VCaP (cell line): ENCODE measurements around the gene DOCK4.

Source experiments
- H3K27ac ChIP-seq: fragments of 450-650 bp; 2 replicates; pipeline ENCODE4 v1.5.1; 2017
- CTCF ChIP-seq: fragments of 450-650 bp; conservative IDR thresholded peaks from 2 replicates; pipeline ENCODE4 v1.5.1; 2017; ENCODE audit warnings: mild to moderate bottlenecking, moderate library complexity

Gene DOCK4

GRCh38 chr7:112012242-112012641 is 194.0 kb downstream of the DOCK4 start:
- no peak overlapping the region for H3K27ac ChIP-seq
- TF ChIP-seq CTCF: no peak

DNA sequence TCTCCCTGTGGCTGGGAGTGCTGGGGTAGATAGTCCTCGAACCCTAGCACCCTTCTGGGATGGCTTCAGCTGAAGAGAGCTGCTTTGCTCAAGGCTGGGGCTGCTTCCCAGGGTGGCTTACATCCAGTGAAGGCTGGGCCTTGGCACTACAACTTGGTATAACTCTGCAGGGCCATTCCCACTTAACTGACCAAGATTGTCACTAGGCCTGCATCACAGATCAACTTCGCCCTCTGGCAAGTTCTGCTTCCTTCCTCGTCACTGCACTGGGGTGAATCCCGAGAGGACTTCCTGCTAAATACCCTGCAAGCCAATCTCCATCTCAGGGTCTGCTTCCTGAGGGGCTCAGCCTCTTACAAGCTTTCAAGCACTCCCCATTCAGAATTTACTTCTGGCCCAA is 195.2 kb downstream of the DOCK4 start:
- TF ChIP-seq CTCF: no peak
- no peak overlapping the region for H3K27ac ChIP-seq

GRCh38 chr7:112010109-112010508 is 196.1 kb downstream of the DOCK4 start:
- no peak for TF ChIP-seq CTCF

DNA sequence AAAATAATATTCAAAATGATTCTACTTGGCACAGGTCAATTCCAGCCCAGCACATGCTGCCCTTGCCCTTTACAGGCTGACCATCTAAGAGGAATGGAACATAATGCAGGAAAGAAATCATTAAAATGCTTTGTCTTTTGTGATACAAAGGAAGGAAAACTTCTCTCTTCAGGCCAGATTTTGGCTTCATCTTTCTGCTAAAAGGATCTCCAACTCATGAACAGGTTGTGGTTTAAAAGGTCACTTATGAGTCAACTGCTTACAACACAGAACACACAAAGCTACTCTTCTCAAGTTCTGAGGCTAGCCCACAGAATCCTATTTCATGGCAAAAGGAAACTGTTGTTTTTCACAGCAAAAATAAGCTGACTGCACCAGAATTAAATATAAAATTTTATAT is 197.1 kb downstream of the DOCK4 start:
- no peak overlapping the region for H3K27ac ChIP-seq
- no peak for TF ChIP-seq CTCF

More at GRCh38 chr7:112010109-112010508, 196.1 kb downstream of the DOCK4 start:
- no peak overlapping the region for H3K27ac ChIP-seq

GRCh38 chr7:112007185-112007584 is 199.0 kb downstream of the DOCK4 start:
- no peak overlapping the region for H3K27ac ChIP-seq
- no peak for TF ChIP-seq CTCF

DNA sequence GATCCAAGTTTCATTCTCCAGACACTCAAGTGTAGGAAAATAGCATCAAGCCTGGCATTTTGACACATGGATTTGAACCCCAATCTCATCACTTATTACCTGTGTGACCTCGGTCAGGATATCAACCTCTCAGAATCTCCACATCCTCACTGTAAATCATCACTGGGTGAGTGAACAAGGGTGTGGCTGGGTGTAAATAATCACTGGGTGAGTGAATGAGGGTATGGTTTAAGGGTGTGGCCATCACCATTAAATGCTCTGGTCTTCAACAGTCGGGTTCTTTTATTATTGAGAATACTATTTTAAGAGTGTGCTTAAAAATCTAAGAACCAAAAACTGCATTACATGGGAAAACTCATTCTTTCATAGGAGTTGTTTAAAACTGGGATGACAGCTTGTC is 200.1 kb downstream of the DOCK4 start:
- no peak for TF ChIP-seq CTCF
- no peak overlapping the region for H3K27ac ChIP-seq

GRCh38 chr7:112005205-112005775 is 200.9 kb downstream of the DOCK4 start:
- no peak for TF ChIP-seq CTCF
- H3K27ac ChIP-seq: no peak overlapping the region
